GM21447 (cell line): ENCODE data around the gene TPRG1L.

Source experiments
- ATAC-seq: cut with Tn5 transposase; IDR thresholded peaks from one replicate; pipeline ENCODE4 v1.9.1; 2021; ENCODE audit not compliant: unreplicated experiment

The TPRG1L gene

GRCh38 chr1:3626025-3626424 lies 1.2 kb downstream of the TPRG1L start:
- ATAC-seq, result no peak

GRCh38 chr1:3627515-3628253 lies 2.9 kb downstream of the TPRG1L start:
- ATAC-seq, result no peak

GRCh38 chr1:3628445-3628844 lies 3.6 kb downstream of the TPRG1L start:
- ATAC-seq, result no peak

GRCh38 chr1:3629561-3630160 lies 4.8 kb downstream of the TPRG1L start:
- no peak for ATAC-seq

- no peak for ATAC-seq
These were observed 5.4 kb downstream of the TPRG1L start for GRCh38 chr1:3630161-3630611.

- no peak for ATAC-seq
These were observed 6.1 kb downstream of the TPRG1L start for GRCh38 chr1:3630914-3631313.

GRCh38 chr1:3631320-3632260 lies 6.8 kb downstream of the TPRG1L start:
- no peak for ATAC-seq

GRCh38 chr1:3632298-3632697 lies 7.5 kb downstream of the TPRG1L start:
- ATAC-seq, result no peak

GRCh38 chr1:3632716-3633343 lies 8.0 kb downstream of the TPRG1L start:
- no peak for ATAC-seq

GRCh38 chr1:3633344-3634058 lies 8.7 kb downstream of the TPRG1L start:
- ATAC-seq, result no peak

GRCh38 chr1:3634059-3634800 lies 9.4 kb downstream of the TPRG1L start:
- no peak for ATAC-seq

- no peak for ATAC-seq
These were observed 11.3 kb downstream of the TPRG1L start for GRCh38 chr1:3636080-3636479.

GRCh38 chr1:3636531-3636930 lies 11.7 kb downstream of the TPRG1L start:
- ATAC-seq, result no peak

GRCh38 chr1:3638027-3638426 lies 13.2 kb downstream of the TPRG1L start:
- ATAC-seq, result no peak

- ATAC-seq, result no peak
These were observed 13.9 kb downstream of the TPRG1L start for GRCh38 chr1:3638676-3639075.

GRCh38 chr1:3639397-3639911 lies 14.6 kb downstream of the TPRG1L start:
- ATAC-seq, result no peak

- no peak for ATAC-seq
These were observed 15.5 kb downstream of the TPRG1L start for GRCh38 chr1:3640121-3640837.

GRCh38 chr1:3641046-3641760 lies 16.4 kb downstream of the TPRG1L start:
- ATAC-seq, result no peak
